Astrocyte (in vitro differentiated cells and primary cell): Measurements from ENCODE around the gene CDC73. TPM values are rescaled to one million over a fixed set of nuclear protein-coding genes. Genes with fewer than 3 reads are reported as not detected.
A peak's percentile ranks its signal among the peaks of the same experiment; 100 is the strongest.

Source experiments
- DNase-seq: peaks from one replicate; pipeline ENCODE4 v3.0.0-alpha.2; 2010; ENCODE audit warnings: low read depth
- FAIRE-seq: peaks from 2 replicates; lab custom pipeline; 2011; peaks lifted over from hg19 to GRCh38; lab: Jason Lieb, UNC
- H2AFZ ChIP-seq: 2 replicates; pipeline ENCODE4 v1.6.0; 2012; ENCODE audit warnings: low read depth, low read length, inconsistent platforms
- H3K27ac ChIP-seq: 2 replicates; pipeline ENCODE4 v1.5.1; 2011; ENCODE audit warnings: low read depth, low read length, inconsistent platforms
- H3K27me3 ChIP-seq: 2 replicates; pipeline ENCODE4 v1.6.0; 2011; ENCODE audit warnings: low read length, inconsistent platforms; ENCODE audit not compliant: insufficient read depth
- H3K36me3 ChIP-seq: 2 replicates; pipeline ENCODE4 v1.5.1; 2011; ENCODE audit warnings: low read length, inconsistent platforms; ENCODE audit not compliant: insufficient read depth
- H3K4me1 ChIP-seq: 2 replicates; pipeline ENCODE4 v1.5.1; 2011; ENCODE audit warnings: low read length, inconsistent platforms; ENCODE audit not compliant: insufficient read depth
- H3K4me2 ChIP-seq: 2 replicates; pipeline ENCODE4 v1.6.0; 2012; ENCODE audit warnings: low read length, inconsistent platforms
- H3K4me3 ChIP-seq: 2 replicates; pipeline ENCODE4 v1.5.1; 2011; ENCODE audit warnings: low read depth, mild to moderate bottlenecking, low read length, inconsistent platforms; ENCODE audit not compliant: insufficient read depth
- H3K79me2 ChIP-seq: 2 replicates; pipeline ENCODE4 v1.6.0; 2012; ENCODE audit warnings: mild to moderate bottlenecking, low read length, inconsistent platforms; ENCODE audit not compliant: insufficient read depth
- H3K9ac ChIP-seq: 2 replicates; pipeline ENCODE4 v1.6.0; 2012; ENCODE audit warnings: mild to moderate bottlenecking, low read length, inconsistent platforms
- H3K9me3 ChIP-seq: 2 replicates; pipeline ENCODE4 v1.5.1; 2012; ENCODE audit warnings: low read depth, mild to moderate bottlenecking, low read length, inconsistent platforms; ENCODE audit not compliant: insufficient read depth
- H4K20me1 ChIP-seq: 2 replicates; pipeline ENCODE4 v1.6.0; 2012; ENCODE audit warnings: low read length, inconsistent platforms; ENCODE audit not compliant: insufficient read depth
- H3K27ac Mint-ChIP-seq: one replicate; pipeline ENCODE4 v1.8.0; 2021; ENCODE audit warnings: mild to moderate bottlenecking, mixed read lengths; ENCODE audit not compliant: unreplicated experiment
- H3K27me3 Mint-ChIP-seq: one replicate; pipeline ENCODE4 v1.8.0; 2021; ENCODE audit warnings: low read depth, mixed read lengths; ENCODE audit not compliant: unreplicated experiment
- H3K36me3 Mint-ChIP-seq: one replicate; pipeline ENCODE4 v1.8.0; 2021; ENCODE audit warnings: low read depth, mixed read lengths; ENCODE audit not compliant: unreplicated experiment
- H3K4me1 Mint-ChIP-seq: one replicate; pipeline ENCODE4 v1.8.0; 2021; ENCODE audit warnings: low read depth, mixed read lengths; ENCODE audit not compliant: unreplicated experiment
- H3K4me3 Mint-ChIP-seq: one replicate; pipeline ENCODE4 v1.8.0; 2021; ENCODE audit warnings: mild to moderate bottlenecking, moderate library complexity, mixed read lengths; ENCODE audit not compliant: unreplicated experiment
- H3K9me3 Mint-ChIP-seq: one replicate; pipeline ENCODE4 v1.8.0; 2021; ENCODE audit warnings: mild to moderate bottlenecking, mixed read lengths; ENCODE audit not compliant: unreplicated experiment
- CTCF ChIP-seq: IDR thresholded peaks from 2 replicates; pipeline ENCODE4 v1.5.1; 2011; ENCODE audit warnings: low read depth, mild to moderate bottlenecking, inconsistent platforms, low read length, moderate library complexity; ENCODE audit not compliant: insufficient read depth
- EZH2 ChIP-seq: IDR thresholded peaks from 2 replicates; pipeline ENCODE4 v1.6.1; 2012; ENCODE audit warnings: mild to moderate bottlenecking, low read length, inconsistent platforms; ENCODE audit not compliant: insufficient read depth
- total RNA-seq: library from RNA; stranded (reverse); gene quantifications from 2 replicates; pipeline ENCODE4 v1.2.1, GENCODE V29; 2021

Gene CDC73
- total RNA-seq, 1 donor from 2014 or later: 77.7 TPM

- no peak overlapping the region for H3K27ac ChIP-seq
- no peaks in the 10 kb centered on the region for H3K4me1 ChIP-seq
- FAIRE-seq: no peak
- no peak for DNase-seq
- Mint-ChIP-seq H3K4me3 (no peak overlapping the region), H3K27me3 (no peaks in the 10 kb centered on the region), H3K9me3 (no peaks in the 10 kb centered on the region), H3K4me1 (no peaks in the 10 kb centered on the region), H3K36me3 (peaks cover 21% of the 10 kb centered on the region), H3K27ac (peak overlapping the region; percentile 63)
- H4K20me1 ChIP-seq: peaks cover 5% of the 10 kb centered on the region
- H3K79me2 ChIP-seq: peaks cover 21% of the 10 kb centered on the region
- no peak overlapping the region for H3K4me3 ChIP-seq
- H3K4me2 ChIP-seq: no peak overlapping the region
- H3K9me3 ChIP-seq: no peaks in the 10 kb centered on the region
- H3K36me3 ChIP-seq: peaks cover under 1% of the 10 kb centered on the region
- H3K27me3 ChIP-seq: no peaks in the 10 kb centered on the region
- TF ChIP-seq EZH2 (no peak), CTCF (no peak)
- H2AFZ ChIP-seq: no peak overlapping the region
- no peak overlapping the region for H3K9ac ChIP-seq
Observed at GRCh38 chr1:193241132-193241827, 119.4 kb downstream of the CDC73 start.

GRCh38 chr1:193242000-193242399 is 120.2 kb downstream of the CDC73 start:
- TF ChIP-seq EZH2 (no peak), CTCF (no peak)
- no peak overlapping the region for H3K4me3 ChIP-seq
- H3K4me3 Mint-ChIP-seq: no peak overlapping the region
- no peak overlapping the region for H2AFZ ChIP-seq
- H4K20me1 ChIP-seq: peaks cover 5% of the 10 kb centered on the region
- H3K27me3 ChIP-seq: no peaks in the 10 kb centered on the region
- H3K9me3 Mint-ChIP-seq: no peaks in the 10 kb centered on the region
- no peaks in the 10 kb centered on the region for H3K9me3 ChIP-seq
- peaks cover 21% of the 10 kb centered on the region for H3K79me2 ChIP-seq
- no peak overlapping the region for H3K4me2 ChIP-seq
- peaks cover 21% of the 10 kb centered on the region for H3K36me3 Mint-ChIP-seq
- H3K27ac Mint-ChIP-seq: no peak overlapping the region
- no peaks in the 10 kb centered on the region for H3K4me1 Mint-ChIP-seq
- H3K4me1 ChIP-seq: no peaks in the 10 kb centered on the region
- FAIRE-seq (no peak), DNase-seq (no peak)
- H3K27ac ChIP-seq: no peak overlapping the region
- H3K27me3 Mint-ChIP-seq: no peaks in the 10 kb centered on the region
- no peaks in the 10 kb centered on the region for H3K36me3 ChIP-seq
- H3K9ac ChIP-seq: no peak overlapping the region

GRCh38 chr1:193249187-193249586 is 127.4 kb downstream of the CDC73 start:
- DNase-seq (no peak), FAIRE-seq (no peak)
- Histone ChIP-seq H3K36me3 (peaks cover 21% of the 10 kb centered on the region), H2AFZ (no peak overlapping the region), H3K4me2 (no peak overlapping the region), H3K4me1 (no peaks in the 10 kb centered on the region), H3K9me3 (peaks cover 4% of the 10 kb centered on the region), H3K9ac (no peak overlapping the region), H3K4me3 (no peak overlapping the region), H4K20me1 (no peaks in the 10 kb centered on the region), H3K27ac (no peak overlapping the region), H3K27me3 (no peaks in the 10 kb centered on the region), H3K79me2 (no peaks in the 10 kb centered on the region)
- no peak for TF ChIP-seq EZH2
- Mint-ChIP-seq H3K4me3 (no peak overlapping the region), H3K4me1 (no peaks in the 10 kb centered on the region), H3K9me3 (peaks cover 7% of the 10 kb centered on the region), H3K36me3 (peaks cover 24% of the 10 kb centered on the region), H3K27me3 (no peaks in the 10 kb centered on the region), H3K27ac (no peak overlapping the region)
